ENCODE measurements around the gene HOXD12. TPM values are rescaled to one million over a fixed set of nuclear protein-coding genes. Genes with fewer than 3 reads are reported as not detected.

HOXD12 gene
- polyA plus RNA-seq, 10 donors = not detected

DNA sequence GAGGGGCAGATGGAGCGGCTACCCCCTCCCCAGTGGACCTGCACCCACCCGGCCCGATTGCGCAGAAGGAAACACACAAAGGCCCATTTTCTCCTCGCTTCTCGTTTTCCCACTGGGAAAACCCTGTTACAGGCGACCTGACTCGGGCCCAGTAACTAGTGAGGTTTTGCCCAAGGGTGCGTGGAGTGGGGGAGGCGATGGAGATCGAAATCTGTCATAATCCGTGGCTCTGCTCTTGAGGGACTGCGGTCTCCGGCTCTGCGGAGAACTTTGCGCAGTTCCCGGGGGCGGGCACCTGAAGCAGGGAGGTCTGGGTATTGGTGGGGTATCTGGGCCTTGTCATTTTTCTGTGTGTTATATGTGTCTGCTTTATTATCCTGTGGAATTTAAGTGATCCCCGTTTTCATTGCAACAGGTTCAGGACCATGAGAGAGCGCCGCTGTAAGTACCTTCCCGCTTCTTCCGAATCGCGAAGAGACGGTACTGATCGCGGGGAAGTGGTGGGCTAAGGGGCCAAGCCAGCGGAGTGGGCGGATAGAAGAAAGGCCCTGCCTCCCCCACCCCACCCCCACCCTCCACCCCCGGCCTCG is 47.7 kb downstream of the HOXD12 start:
- no peak for DNase-seq

DNA sequence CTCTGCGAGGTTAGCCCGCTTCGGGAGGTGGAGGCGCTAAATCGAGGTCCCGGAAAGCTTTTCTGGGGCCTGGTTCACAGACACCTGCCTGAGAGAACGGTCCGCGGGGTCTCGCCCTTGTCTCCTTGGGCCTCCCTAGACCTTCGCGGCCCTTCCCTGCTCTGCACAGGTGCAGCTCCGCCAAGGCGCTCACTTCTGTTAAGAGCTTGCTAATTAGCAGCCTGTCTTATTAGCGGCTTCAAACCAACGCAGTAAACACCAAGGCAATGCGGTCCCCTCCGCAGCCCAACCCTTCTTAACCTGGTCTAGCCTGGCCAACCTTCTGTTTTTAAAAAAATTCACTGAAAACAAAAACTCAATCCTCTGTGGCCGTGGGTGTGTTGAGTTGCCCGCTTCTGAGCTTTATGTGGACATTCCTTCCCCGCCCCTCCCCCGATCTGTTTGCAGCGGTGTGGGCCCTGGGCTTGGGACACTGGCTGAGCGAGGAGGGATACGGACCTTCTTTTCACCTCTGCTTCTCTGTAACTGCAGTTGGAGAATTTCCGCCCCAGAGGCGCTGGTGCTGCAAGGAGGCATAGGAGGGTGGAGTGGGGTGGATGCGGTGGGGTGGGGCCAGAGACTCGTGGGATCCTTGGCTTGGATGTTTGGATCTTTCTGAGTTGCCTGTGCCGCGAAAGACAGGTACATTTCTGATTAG is 48.4 kb downstream of the HOXD12 start:
- no peak for DNase-seq

DNA sequence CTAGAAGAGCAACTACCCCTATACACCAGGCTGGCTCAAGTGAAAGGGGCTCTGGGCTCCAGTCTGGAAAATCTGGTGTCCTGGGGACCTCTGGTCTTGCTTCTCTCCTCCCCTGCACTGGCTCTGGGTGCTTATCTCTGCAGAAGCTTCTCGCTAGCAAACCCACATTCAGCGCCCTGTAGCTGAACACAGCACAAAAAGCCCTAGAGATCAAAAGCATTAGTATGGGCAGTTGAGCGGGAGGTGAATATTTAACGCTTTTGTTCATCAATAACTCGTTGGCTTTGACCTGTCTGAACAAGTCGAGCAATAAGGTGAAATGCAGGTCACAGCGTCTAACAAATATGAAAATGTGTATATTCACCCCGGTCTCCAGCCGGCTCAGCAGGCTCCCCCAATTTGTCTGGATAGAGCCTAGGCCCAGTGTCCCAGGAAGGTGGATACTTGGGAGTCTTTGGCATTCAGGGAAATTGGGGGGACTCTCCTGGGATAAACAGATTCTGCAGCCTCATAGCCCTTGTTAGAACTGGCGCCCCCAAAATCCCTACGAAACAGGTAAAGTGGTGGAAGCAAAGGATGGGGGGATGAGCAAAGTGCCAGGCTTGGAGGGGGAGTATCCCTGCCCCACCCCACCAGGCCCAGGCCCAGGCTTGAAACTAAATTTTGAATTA is 49.3 kb downstream of the HOXD12 start:
- no peak for DNase-seq

DNA sequence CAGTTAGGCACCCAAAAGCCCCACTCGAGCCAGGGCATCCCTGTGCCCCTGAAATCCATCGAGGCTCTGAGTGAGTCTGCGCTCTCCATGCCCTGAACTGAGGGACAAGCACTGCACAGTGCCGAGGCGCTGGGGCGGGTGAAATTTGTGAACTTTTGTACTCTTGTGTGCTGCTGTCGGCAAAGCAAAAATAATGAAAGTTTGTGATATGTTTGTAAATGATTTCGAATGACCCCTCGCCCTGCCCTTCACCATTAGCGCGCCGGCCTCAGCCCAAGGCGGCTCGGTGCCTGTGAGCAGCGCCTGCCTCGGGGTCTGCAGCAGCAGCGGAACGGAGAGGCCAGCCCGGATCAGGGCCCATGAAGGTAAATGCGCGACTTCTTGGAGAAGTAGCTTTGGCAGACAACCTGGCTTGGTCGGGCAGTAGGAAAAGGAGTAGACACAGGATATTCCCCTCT is 49.9 kb downstream of the HOXD12 start:
- no peak for DNase-seq

DNA sequence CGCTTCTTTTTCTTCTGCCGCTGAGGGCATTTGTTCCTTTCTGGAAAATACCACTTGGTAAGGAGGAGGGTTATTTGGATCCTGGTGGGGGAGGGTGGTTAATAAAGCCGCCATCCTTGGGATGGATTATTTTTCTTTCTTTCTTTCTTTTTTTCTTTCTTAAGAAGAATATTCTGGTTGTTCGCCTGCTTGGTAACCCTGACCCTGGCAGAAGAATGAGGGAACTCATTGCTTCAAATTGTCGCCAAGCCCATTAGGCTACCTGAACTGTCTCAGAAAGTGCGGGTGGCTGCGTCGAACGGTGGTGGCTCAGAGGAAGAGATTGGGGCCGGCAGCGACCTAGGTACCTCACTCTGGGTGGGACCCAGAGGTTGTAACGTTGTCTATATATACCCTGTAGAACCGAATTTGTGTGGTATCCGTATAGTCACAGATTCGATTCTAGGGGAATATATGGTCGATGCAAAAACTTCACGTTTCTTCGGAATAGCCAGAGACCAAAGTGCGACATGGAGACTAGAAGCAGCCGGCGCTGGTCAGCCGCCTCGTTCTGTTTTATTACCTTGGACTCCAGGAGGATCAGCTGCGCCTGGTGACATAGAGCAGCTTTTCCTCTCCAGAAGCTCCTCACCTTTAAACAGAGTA is 50.5 kb downstream of the HOXD12 start:
- DNase-seq = no peak

DNA sequence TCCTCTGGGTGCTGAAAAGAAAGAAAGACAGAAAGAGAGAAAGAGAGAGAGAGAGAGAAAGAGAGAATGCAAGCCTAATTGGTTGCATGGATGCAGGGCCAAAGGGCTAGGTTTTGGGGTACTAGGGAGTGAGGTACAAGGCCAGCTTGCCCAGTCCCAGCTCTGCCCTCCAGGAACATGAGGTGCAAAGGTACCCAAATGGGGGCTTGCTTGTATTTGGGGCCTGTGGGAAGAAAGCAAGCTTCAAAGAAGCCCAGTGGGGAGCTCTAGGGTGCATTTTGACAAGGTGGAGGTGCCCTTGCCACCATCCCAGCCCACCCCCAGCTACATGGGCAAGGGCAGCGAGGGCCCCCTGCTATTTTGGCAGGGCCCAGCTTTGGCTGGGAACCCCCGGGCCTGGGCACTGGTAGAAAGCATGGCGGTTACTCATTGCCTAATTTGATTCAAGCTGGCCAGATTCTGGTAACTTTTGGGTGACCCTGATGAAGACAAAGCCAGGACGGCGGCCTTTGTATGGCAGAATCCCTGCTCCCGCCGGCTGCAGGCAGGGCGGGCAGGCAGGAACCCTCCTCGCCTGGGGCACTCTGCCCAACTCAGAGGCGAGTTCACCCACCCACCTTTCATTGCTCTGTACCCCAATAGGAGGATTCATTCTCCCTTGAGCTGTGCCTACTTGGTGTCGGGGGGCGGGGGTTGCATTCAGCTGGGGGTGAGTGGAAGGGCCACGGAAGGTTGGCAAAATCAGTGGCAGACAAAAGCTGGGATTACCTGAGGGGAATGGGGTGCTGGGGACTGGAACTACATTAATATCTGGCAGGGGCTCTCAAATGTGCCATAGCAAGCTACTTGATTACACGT is 51.2 kb downstream of the HOXD12 start:
- no peak for DNase-seq

DNA sequence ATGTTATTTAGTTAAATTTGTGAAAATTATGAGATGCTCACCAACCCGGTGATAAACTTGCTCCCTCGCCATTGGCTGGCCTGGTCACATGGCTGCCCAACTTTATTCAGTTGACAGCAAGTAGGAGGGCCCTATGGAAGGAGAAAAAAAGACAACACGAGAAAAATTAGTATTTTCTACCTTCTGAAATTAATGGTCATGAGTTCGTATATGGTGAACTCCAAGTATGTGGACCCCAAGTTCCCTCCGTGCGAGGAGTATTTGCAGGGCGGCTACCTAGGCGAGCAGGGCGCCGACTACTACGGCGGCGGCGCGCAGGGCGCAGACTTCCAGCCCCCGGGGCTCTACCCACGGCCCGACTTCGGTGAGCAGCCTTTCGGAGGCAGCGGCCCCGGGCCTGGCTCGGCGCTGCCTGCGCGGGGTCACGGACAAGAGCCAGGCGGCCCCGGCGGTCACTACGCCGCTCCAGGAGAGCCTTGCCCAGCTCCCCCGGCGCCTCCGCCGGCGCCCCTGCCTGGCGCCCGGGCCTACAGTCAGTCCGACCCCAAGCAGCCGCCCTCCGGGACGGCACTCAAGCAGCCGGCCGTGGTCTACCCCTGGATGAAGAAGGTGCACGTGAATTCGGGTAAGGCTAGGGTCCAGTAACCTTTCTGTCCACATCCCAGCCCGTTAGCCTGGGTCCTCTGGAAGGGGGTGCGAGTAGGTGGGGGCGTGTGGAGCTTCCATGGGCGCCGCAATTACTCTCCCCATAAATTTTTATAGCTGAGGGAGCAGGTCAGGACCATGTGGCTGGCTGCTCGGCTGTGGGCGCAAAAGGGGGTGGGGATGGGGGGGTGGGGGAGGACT is 52.1 kb downstream of the HOXD12 start, which contains the start of gene HOXD4:
HOXD4 (plus strand) TSS at position 109 of the 846 bp plus-strand sequence; CDS start at position 193, 84 bp downstream.
- DNase-seq = peak in 1 of 3 donors; percentile 31

Other genes starting within 250 kb of the HOXD12 start
- 10 to 100 TPM; 24.3 to 55.3 (median 34.5) TPM for gene LNPK, start 97.5 kb upstream of the HOXD12 start, polyA plus RNA-seq (ENCODE audit: insufficient read length in 10 of 10)
- under 1 TPM in 2 of 10 donors, not detected in 8; 0.04 TPM for gene EVX2, start 15.8 kb upstream of the HOXD12 start, polyA plus RNA-seq (ENCODE audit: insufficient read length in 10 of 10)
- gene HOXD13, start 7.1 kb upstream of the HOXD12 start, polyA plus RNA-seq (ENCODE audit: insufficient read length in 10 of 10) = under 1 TPM in 1 of 10 donors, not detected in 9; 0.11 TPM
- not detected for gene HOXD11, start 7.5 kb downstream of the HOXD12 start, polyA plus RNA-seq (ENCODE audit: insufficient read length in 10 of 10)
- gene HOXD10, start 17.0 kb downstream of the HOXD12 start, polyA plus RNA-seq (ENCODE audit: insufficient read length in 10 of 10) = under 1 TPM; 0.15 to 0.78 (median 0.28) TPM
- 10 to 100 TPM in 1 of 10 donors, 1 to 10 TPM in 9; 4.8 to 11.5 (median 5.7) TPM for gene HOXD9, start 22.9 kb downstream of the HOXD12 start, polyA plus RNA-seq (ENCODE audit: insufficient read length in 10 of 10)
- gene HOXD8, start 29.9 kb downstream of the HOXD12 start, polyA plus RNA-seq (ENCODE audit: insufficient read length in 10 of 10) = 10 to 100 TPM; 30.6 to 43.1 (median 40.2) TPM
- 10 to 100 TPM in 2 of 10 donors, 1 to 10 TPM in 8; 3.8 to 11.3 (median 7.3) TPM for gene HOXD4, start 51.8 kb downstream of the HOXD12 start, polyA plus RNA-seq (ENCODE audit: insufficient read length in 10 of 10)
- 1 to 10 TPM; 2.2 to 5.9 (median 3.2) TPM for gene HOXD3, start 57.5 kb downstream of the HOXD12 start, polyA plus RNA-seq (ENCODE audit: insufficient read length in 10 of 10)
- gene HOXD1, start 88.9 kb downstream of the HOXD12 start, polyA plus RNA-seq (ENCODE audit: insufficient read length in 10 of 10) = 1 to 10 TPM; 1.1 to 3.2 (median 1.6) TPM
- gene MTX2, start 169.6 kb downstream of the HOXD12 start, polyA plus RNA-seq (ENCODE audit: insufficient read length in 10 of 10) = 10 to 100 TPM; 49.0 to 65.2 (median 53.2) TPM